ENCODE results near the gene SARDH.

- TF ChIP-seq CTCF (IDR thresholded peaks at IDR 0.05; ENCODE audit: low read length) = no peak
- TF ChIP-seq EZH2phosphoT487 (IDR thresholded peaks at IDR 0.05; ENCODE audit: low read length) = no peak
- TF ChIP-seq EZH2 (optimal IDR thresholded peaks at IDR 0.05; ENCODE audit: low read depth, low read length) = no peak
Observed at GRCh38 chr9:133763272-133764183, 25.4 kb upstream of the SARDH start.
